ENCODE data around the gene NMT1. TPM values are rescaled to one million over a fixed set of nuclear protein-coding genes. Genes with fewer than 3 reads are reported as not detected.

NMT1 gene
- total and polyA plus RNA-seq, 2 experiments from 2014 or later: 95.6 to 298 TPM

GRCh38 chr17:45021607-45022287 is 39.4 kb upstream of the NMT1 start (continued):
- TF ChIP-seq JUNB (IDR thresholded peaks at IDR 0.05; ENCODE audit: unreplicated experiment): no peak

- Histone ChIP-seq H3K36me3 (ENCODE audit: insufficient read depth) (peaks cover 5% of the 10 kb centered on the region; the same call in 1 of the 2 replicates), H3K4me3 (peak overlapping the region; percentile 68; the same call in 1 of the 2 replicates), H3K4me1 (ENCODE audit: insufficient read depth) (peaks cover 20% of the 10 kb centered on the region), H3F3A (replicated peaks; ENCODE audit: low read depth) (peaks cover 15% of the 10 kb centered on the region; the same call in 1 of the 2 replicates), H3K27me3 (ENCODE audit: insufficient read depth) (peaks cover 46% of the 10 kb centered on the region), H4K20me1 (replicated peaks; ENCODE audit: insufficient read depth) (no peaks in the 10 kb centered on the region; the same call in 1 of the 2 replicates), H3K4me2 (peak overlapping the region; percentile 90), H3K27ac (ENCODE audit: low read depth) (0 out of 2 replicates have a peak overlapping the region, but pooled peaks have one; percentile 26), H3K79me2 (replicated peaks; ENCODE audit: insufficient read depth) (no peaks in the 10 kb centered on the region), H3K9me2 (ENCODE audit: insufficient read depth) (no peaks in the 10 kb centered on the region), H2AFZ (no peak overlapping the region)
- peaks cover 31% of the 10 kb centered on the region for H3K4me1 Mint-ChIP-seq
- ATAC-seq (no peak), DNase-seq (ENCODE audit: low spot score) (no peak)
- H3K27ac Mint-ChIP-seq: no peak overlapping the region
- H3K36me3 Mint-ChIP-seq (ENCODE audit: low read depth): peaks cover 3% of the 10 kb centered on the region
- H3K4me3 Mint-ChIP-seq: no peak overlapping the region
- H3K27me3 Mint-ChIP-seq (ENCODE audit: insufficient read depth, low read depth, poor library complexity): peaks cover 57% of the 10 kb centered on the region
- no peaks in the 10 kb centered on the region; the same call in 2 of the 3 replicates for H3K9me3 Mint-ChIP-seq
- no peak for TF ChIP-seq REST (IDR thresholded peaks at IDR 0.05; ENCODE audit: unreplicated experiment)
- TF ChIP-seq, protein P1, sequence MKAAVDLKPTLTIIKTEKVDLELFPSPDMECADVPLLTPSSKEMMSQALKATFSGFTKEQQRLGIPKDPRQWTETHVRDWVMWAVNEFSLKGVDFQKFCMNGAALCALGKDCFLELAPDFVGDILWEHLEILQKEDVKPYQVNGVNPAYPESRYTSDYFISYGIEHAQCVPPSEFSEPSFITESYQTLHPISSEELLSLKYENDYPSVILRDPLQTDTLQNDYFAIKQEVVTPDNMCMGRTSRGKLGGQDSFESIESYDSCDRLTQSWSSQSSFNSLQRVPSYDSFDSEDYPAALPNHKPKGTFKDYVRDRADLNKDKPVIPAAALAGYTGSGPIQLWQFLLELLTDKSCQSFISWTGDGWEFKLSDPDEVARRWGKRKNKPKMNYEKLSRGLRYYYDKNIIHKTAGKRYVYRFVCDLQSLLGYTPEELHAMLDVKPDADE (IDR thresholded peaks at IDR 0.05): no peak
- TF ChIP-seq JUNB (IDR thresholded peaks at IDR 0.05; ENCODE audit: unreplicated experiment): no peak
- no peak for TF ChIP-seq EZH2phosphoT487 (IDR thresholded peaks at IDR 0.05; ENCODE audit: unreplicated experiment)
- no peak for TF ChIP-seq ZNF331 (CRISPR knock-in tag; IDR thresholded peaks at IDR 0.05; ENCODE audit: low read depth)
- no peak for TF ChIP-seq EZH2 (IDR thresholded peaks at IDR 0.05; ENCODE audit: low read depth, unreplicated experiment)
- TF ChIP-seq STAT1 (IDR thresholded peaks at IDR 0.05; ENCODE audit: unreplicated experiment): no peak
- TF ChIP-seq NANOG (IDR thresholded peaks at IDR 0.05; ENCODE audit: borderline replicate concordance): no peak
These were observed 38.8 kb upstream of the NMT1 start for GRCh38 chr17:45022288-45022648.
